Hematopoietic multipotent progenitor cell treated with erythropoietin and hydrocortisone succinate and interleukin-3 and kit ligand, for 15 days (in vitro differentiated cells): ENCODE data around the gene PAFAH1B2.
"Not testable (repeated sequence)": the region's sequence is repeated elsewhere in the genome, so short reads cannot be mapped to it uniquely, and the experiment has no call there.

Source experiments
- DNase-seq: peaks from one replicate; pipeline ENCODE4 v3.0.0-alpha.2; 2015; ENCODE audit warnings: low spot score

PAFAH1B2 gene

GRCh38 chr11:117143871-117144476, at the start of gene PAFAH1B2:
Gene PAFAH1B2 (plus strand): TSS chr11:117144287. CDS start chr11:117152448, 8,161 bp downstream.
- peak; percentile 93 for DNase-seq

DNA sequence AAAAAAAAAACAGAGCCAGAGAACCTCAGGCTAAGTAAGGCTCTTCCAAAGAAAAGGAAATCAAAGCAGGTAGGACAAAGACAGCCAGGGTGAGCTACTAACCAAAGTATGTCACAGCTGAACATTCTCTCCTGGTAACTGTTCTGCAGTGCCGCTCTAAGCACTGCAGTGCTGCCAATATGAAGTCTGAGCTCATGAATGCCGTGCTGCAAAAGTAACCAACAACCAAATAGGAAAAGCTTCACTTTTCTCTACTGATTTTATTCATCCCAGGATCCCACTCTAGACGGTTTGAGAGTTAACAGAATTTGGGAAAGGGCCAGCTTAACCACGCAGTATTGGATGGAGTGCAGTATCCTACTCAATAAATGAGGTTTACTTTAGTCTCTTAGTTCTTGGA, 49.3 kb upstream of the PAFAH1B2 start:
- DNase-seq: peak; percentile 6

GRCh38 chr11:117095284-117096161, 48.6 kb upstream of the PAFAH1B2 start:
- peak; percentile 44 for DNase-seq

GRCh38 chr11:117096201-117096991, 47.7 kb upstream of the PAFAH1B2 start:
- peak; percentile 50 for DNase-seq

- peak; percentile 29 for DNase-seq
These were observed 47.1 kb upstream of the PAFAH1B2 start for GRCh38 chr11:117097014-117097388.

- DNase-seq: peak; percentile 29
These were observed 46.5 kb upstream of the PAFAH1B2 start for GRCh38 chr11:117097389-117098268.

DNA sequence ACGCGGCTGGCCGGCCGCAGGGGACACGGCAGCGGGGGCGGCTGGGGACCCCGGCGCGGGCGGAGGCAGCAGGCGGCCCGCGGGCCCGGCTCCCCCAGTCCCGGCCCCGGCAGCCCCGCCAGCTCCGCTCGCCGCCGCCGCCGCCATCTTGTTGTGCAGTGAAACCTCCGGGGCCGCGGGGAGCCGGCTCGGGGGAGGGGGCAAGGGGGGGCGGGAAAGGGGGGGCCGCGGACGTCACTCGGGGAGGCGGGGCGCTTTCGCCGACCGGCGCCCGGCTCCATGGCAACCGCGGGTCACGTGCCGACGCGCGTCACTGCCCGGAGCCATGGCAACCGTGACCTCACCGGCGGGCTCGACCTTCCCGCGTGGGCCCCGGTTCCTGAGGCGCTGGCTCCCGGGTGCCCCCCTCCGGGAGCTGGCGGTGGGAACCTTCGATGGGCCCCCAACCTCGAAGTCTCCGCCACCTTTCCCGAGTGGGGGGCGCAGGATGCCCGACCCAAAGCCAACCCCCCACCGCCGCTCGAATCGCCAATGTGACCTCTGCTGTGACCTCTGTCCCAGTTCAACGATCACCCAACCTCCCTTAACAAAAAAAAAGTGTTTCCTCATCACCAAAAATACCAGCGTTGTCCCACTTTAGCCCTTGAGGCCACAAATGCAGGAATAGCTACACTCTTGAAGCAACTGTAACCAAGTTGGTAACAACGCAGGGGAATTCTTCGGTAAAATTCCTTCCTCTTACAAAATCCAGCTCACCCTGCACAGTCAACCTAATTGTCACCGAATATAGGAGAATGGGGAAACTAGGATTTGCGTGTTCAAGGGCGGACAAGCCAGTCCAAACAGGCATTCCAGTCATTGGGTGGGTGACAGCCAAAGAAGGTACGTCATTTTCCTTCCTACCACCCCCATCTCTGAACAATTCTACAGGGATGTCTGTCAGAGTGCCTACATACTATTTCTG, 45.5 kb upstream of the PAFAH1B2 start, which contains the start of gene SIK3:
Gene SIK3 (minus strand): TSS at position 160 of the 964 bp plus-strand sequence. CDS start 13 bp downstream, at position 147.
- DNase-seq: peak; percentile 94

GRCh38 chr11:117099696-117100095, 44.4 kb upstream of the PAFAH1B2 start:
- DNase-seq: peak; percentile 65

GRCh38 chr11:117100556-117100955, 43.5 kb upstream of the PAFAH1B2 start:
- DNase-seq: no peak

- no peak for DNase-seq
These were observed 36.1 kb upstream of the PAFAH1B2 start for GRCh38 chr11:117107701-117108590.

- no peak for DNase-seq
These were observed 33.7 kb upstream of the PAFAH1B2 start for GRCh38 chr11:117110294-117110950.

GRCh38 chr11:117112497-117112896, 31.6 kb upstream of the PAFAH1B2 start:
- not testable (repeated sequence) for DNase-seq

DNA sequence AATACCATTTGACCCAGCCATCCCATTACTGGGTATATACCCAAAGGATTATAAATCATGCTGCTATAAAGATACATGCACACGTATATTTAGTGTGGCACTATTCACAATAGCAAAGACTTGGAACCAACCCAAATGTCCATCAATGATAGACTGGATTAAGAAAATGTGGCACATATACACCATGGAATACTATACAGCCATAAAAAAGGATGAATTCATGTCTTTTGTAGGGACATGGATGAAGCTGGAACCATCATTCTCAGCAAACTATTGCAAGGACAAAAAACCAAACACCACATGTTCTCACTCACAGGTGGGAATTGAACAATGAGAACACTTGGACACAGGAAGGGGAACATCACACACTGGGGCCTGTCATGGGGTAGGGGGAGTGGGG, 31.1 kb upstream of the PAFAH1B2 start:
- DNase-seq: not testable (repeated sequence)

GRCh38 chr11:117117681-117118080, 26.4 kb upstream of the PAFAH1B2 start:
- no peak for DNase-seq

GRCh38 chr11:117121176-117121575, 22.9 kb upstream of the PAFAH1B2 start:
- no peak for DNase-seq

GRCh38 chr11:117122556-117122955, 21.5 kb upstream of the PAFAH1B2 start:
- DNase-seq: no peak

- no peak for DNase-seq
These were observed 17.7 kb upstream of the PAFAH1B2 start for GRCh38 chr11:117126223-117126965.
